GM18907 (cell line): Measurements from ENCODE around the gene TLCD1.

ENCODE experiments used
- ATAC-seq: cut with Tn5 transposase; IDR thresholded peaks from one replicate; pipeline ENCODE4 v1.9.1; 2021; ENCODE audit warnings: mild to moderate bottlenecking, moderate library complexity; ENCODE audit not compliant: unreplicated experiment

Gene TLCD1, protein sequence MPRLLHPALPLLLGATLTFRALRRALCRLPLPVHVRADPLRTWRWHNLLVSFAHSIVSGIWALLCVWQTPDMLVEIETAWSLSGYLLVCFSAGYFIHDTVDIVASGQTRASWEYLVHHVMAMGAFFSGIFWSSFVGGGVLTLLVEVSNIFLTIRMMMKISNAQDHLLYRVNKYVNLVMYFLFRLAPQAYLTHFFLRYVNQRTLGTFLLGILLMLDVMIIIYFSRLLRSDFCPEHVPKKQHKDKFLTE

DNA sequence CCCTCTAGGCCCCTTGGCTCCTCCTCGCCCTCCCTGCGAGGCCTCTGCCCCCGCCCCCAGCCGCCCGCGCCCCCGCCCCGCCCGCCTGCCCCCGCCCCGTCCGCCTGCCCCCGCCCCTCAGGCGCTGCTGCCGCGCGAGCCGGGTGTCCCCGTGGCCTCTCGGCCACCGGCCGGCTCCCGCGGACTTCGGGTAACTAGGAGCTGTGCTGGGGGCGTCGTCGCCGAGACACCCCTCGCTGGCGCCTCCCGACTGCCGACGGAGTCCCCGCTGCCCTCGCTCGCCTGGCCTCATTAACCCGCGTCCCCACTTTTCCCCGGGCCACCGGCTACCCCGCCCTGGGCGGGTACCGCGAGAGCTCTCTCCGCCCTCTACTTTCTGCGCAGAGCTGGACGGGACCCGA is at the start of gene TLCD1:
Gene TLCD1, minus strand, starts transcription at position 8 of the 401 bp plus-strand sequence. CDS start 136 bp downstream, outside the sequence.
- ATAC-seq: peak; percentile 6

DNA sequence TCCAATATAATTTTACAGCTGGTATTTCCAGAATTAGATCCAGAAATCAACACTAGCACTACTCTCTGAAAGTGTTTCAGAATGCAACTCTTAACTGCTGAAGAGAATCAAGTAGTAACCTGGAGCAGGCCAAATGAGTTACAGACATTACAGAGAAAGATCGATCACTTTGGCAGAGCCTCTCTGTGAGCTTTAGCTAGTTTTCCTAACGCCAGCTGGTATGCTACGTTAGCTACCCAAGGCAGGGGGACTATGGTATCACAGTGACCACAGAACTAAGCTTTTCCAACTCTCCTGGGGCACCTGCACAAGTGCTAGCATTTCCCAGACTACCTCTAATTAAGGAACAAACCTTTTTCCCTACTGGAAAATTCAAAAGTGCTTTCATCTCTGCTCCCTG is 48.2 kb upstream of the TLCD1 start:
- no peak for ATAC-seq

DNA sequence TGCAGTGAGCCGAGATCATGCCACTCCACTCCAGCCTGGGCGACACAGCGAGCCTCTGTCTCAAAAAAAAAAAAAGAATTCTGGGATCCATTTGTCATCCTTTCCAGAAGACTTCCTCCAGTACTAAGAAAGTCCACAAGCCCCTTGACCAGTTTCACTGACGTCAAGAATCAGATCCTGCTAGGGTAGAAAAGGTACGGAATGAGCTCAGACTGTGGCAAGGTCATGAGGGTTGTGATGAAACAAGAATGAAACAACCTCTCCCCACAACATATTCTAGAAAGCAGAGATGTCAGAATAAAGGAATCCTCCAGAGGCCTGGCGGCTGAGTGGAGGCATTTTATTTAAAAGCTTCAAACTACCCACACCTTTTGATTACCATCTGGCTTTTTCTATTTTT is 47.7 kb upstream of the TLCD1 start:
- ATAC-seq: no peak

DNA sequence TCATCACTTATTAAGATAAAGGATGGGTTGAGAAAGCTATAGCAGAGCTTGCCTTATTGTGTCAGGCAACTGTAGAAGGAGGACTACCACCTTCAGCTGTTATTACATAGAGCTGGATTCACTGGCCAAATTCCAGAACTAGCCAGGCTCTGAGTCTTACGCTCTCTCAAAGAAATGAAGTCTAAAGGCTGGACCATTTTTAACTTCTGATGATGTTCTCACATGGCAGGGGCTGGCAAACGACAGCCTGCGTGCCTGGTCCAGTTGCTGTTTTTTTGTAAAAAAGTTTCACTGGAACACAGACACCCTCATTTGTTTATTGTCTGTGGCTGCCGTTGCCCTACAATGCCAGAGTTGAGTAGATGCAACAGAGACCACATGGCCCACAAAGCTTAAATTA is 39.0 kb upstream of the TLCD1 start:
- no peak for ATAC-seq

DNA sequence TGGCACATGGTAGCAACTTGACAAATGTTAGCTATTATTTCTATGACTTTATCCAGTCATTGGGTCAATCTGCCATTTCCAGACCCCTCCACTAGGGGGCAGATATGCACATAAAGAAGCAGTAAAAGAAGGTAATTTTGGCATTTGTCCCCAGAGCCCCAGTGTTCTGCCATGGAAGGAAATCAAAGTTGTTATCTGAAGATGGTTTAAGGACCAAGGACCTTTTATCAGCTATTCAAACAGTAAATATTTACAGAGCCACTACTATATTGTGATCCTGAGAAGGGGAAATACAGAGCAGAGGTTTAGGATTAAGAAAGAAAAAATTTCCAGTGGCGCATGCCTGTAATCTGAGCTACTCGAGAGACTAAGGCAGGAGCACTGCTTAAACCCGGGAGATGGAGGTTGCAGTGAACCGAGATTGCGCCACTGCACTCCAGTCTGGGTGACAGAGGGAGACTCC is 37.8 kb upstream of the TLCD1 start:
- peak; percentile 43 for ATAC-seq

DNA sequence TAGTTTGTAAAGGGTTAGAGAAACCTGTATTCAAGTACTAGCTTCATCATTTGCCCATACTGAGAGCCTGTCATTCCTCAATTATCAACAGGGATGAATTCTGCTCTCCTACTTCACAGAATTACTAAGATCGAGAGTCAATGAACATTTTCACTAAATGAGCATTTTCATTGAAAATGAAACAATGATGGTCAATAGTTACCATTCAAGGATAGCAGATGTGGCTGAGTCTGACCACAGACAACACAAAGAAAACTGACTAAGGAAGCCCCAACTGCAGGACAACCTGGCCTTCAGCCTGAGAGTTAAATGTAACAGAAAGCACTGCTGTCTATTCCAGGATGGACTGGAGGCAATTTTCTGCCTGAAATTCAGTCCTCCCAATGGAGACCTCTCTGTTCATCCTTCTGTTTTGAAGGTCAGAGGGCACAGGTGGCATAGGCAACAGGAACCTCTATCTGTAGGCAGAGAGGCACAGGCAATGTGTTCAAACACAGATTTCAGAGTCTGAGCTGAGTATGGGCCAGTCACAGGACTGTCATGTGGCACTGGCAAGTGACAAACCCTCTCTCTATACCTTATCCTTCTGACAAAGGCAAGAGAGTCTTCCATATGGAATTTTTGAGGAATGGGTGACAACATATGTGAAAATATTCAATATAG is 37.2 kb upstream of the TLCD1 start:
- ATAC-seq: peak; percentile 54

DNA sequence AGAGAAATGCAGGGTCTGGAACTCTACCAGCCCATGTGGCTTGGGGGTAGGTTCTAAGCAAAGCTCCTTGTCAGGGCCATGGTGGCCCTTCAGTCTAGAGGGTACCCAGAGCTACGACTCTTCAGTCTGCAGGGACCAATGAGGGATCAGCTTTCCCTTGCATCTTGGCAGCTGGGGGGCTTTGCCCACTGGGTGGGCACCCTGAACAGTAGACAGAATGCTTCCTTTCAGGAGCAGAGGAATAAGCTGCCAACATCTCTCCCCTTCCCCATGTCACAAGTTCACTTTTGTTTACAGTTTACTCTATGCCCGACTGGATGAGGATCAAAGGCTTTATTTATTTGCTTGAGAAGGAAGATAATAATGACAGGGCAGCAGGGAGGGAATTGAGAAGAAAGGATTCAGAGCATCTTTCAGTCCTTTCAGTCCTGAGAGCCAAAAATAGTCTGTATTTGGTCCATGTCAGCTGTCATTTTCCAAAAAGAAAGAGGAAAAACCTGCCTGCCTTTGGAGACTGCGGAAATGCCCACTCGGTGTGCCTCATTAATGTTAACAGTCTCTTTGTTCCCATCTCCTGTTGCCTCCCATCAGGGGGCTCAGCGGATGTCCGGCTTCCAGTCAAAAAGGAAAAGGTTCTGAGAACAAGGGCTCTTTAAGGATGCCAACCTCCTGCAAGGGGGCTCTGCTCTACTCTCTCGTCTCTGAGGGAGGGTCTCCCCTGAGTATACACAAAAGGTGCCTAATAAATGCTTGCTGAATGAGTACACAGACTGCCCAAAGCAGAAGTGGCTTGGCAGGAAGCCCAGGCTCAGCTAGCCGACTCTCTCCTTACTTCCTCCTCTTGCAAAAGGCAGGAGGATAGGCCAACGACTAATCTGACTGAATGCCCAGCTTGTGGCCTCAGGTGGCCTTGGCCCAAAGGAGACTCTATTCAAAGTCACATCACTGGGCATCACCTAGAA is 34.8 kb upstream of the TLCD1 start:
- ATAC-seq: no peak

DNA sequence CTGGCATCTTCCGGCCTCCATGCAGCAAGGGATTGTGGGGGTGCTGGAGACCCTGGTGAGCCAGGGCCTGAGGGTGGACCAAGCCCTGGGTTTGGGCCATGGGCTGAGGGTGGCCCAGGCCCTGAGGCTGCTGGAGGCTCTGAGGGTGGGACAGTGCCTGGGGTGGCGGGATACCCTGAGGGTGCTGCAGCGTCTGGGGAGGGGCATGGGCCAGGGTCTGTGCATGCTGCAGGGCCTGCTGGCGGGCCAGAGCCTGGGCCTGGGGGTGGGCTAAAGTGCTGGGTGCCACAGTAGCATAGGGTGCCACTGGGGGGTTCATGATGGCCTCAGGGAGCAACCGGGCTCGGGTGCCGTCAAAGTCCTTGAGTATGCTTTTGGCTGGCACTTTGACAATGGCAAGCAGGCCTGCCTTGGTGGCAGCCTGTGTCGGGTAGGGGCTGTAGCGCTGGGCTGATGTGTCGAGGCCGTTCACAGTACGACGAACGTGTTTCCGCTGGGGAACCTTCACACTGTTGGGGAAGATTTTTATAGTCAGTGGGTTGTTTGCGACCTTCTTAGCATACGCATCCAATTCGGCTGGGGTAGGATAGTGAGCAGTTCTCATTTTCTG is 33.3 kb upstream of the TLCD1 start:
- ATAC-seq: no peak

DNA sequence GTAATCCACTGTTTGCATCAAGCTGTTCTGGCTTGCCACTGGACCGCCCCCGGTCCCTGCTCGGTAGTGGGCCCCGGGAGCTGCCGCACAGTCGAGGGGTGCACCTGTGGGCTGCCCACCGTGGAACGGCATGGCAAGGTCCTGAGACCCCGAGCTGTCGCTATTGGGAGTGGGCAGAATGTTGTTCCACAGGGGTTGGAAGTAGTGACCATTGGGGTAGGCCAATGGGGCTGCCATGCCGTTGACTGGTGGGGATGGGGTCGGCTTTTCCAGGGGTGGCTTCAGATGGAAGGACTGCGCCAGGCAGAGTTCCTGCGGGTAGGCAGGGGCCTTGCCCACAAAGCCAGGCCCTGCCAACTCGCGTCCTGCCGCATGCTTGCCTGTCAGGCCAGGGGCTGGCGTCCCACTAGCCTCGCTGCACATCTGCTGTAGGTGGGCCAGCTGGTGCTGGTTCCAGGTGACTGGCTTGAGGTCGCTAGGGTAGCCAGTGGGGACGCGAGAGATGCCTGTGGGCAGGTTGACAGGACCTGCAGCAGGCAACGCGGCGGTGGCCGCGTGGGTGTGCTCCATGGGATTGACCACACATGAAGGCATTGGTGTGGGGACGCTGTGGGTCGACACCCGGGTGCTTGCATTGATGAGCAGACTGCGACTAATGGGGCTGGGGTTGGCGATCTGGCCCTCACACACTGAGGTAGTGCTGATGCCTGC is 32.5 kb upstream of the TLCD1 start:
- ATAC-seq: no peak

DNA sequence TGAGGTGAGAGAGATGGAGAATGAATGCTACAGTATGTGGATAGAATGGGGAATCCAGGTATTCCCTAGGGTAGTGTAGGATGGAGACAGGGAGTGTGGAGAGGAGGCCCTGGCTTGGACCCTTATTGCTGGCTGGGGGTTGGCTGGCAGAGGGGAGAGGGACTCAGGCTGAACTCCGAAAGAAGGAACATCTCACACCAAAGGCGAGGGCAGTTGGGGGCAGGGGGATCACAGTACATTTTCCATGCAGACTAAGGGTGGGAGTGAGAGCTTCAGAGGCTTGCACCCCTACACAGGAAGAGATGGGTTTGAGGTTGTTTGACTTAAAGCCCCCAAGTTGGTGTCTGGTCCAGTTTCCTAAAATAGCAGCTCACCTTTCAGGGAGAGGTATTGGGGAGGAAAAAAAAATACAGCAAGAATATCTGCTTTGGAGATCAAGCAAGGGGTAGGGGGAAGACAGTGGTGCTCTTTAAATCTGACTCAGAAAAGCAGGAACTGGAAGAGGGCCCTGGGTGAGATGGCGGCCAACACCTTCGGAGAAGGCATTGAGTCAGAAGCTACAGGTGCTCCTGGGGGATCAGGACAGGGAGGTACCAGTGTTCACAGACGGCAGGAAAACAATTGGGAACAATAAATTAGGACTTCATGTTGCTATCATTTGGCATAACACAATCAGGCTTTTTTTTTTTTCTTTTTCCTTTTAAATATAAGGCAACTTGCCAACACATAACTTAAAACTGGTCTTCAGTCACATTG is 30.2 kb upstream of the TLCD1 start:
- ATAC-seq: no peak

DNA sequence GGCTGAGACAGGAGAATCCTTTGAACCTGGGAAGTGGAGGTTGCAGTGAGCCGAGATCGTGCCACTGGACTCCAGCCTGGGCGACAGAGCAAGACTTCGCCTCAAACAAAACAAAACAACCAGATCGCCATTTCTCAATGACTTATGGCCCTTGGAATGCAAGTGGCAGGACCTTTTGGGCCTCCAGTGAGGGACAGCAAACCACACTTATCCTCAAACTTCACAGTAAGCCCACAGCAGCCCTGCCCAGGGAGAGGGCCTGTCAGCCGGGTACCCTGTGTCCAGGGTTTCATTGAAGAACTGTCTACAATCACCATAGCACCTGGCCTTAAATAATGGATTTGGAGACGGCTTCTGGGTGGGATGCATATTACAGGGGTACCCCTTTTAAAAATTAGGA is 29.5 kb upstream of the TLCD1 start:
- no peak for ATAC-seq

DNA sequence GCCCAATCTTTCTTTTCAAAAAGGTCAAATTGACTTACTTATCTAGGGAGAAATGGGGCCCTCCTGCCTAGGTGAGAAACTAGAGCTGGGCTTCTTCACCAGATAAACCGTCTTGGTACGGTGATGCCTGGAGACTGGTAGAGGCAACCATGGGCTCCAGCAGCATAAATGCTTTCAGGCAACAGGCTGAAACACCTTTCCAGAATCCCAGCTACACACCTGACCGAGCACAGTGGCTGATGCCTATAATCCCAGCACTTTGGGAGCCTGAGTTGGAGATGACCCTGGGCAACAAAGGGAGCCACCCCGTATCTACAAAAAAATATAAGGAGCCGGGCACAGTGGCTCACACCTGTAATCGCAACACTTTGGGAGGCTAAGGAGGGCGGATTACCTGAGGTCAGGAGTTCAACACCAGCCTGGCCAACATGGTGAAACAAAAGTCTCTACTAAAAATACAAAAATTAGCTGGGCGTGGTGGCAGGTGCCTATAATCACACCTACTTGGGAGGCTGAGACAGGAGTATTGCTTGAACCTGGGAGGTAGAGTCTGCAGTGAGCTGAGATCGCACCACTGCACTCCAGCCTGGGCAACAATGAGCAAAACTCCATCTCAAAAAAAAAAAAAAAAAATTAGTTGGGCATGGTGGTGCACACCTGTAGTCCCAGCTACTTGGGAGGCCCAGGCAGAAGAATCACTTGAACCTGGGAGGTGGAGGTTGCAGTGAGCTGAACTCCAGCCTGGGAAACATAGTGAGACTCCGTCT is 25.8 kb upstream of the TLCD1 start:
- ATAC-seq: no peak

DNA sequence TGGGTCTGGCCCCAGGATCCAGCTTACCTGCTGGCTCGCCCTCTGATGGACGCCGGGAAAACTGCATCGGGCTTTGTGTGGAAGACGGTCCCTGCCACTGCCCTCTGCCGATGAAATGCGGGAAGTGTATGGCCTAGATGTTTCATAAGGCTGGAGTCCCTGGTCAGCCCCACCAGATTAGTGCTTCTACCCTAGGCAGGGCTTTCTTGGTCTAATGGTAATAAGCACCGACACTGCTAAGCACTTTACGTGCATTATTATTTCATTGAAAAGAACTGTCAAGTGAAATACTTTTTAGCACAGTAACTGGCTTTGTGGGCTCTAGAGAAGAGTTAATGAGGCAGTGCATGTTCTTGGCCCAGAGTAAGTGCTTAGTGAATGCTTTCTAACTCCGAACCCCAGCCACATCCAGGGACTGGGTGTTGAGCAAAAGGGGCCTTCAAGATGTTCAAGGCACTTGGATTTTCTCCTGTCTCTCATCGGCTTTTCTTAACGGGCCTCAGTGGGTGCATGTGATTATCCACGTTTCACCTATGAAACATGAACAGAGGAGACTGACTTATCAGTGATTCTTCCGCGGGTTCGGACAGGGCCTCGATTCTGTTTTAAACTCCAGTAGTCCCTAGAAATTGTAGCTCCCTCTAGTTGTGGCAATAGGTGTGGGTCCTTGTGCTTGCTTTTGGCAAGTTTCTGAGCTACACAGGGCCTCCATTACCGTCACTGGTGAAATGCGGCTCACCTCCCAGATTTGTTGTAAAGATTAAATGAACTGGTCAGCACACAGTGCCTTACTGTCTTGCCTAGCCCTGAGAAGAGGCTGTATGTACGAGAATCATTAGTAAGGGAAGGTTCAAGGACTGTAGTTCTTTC is 24.4 kb upstream of the TLCD1 start:
- ATAC-seq: peak; percentile 67

DNA sequence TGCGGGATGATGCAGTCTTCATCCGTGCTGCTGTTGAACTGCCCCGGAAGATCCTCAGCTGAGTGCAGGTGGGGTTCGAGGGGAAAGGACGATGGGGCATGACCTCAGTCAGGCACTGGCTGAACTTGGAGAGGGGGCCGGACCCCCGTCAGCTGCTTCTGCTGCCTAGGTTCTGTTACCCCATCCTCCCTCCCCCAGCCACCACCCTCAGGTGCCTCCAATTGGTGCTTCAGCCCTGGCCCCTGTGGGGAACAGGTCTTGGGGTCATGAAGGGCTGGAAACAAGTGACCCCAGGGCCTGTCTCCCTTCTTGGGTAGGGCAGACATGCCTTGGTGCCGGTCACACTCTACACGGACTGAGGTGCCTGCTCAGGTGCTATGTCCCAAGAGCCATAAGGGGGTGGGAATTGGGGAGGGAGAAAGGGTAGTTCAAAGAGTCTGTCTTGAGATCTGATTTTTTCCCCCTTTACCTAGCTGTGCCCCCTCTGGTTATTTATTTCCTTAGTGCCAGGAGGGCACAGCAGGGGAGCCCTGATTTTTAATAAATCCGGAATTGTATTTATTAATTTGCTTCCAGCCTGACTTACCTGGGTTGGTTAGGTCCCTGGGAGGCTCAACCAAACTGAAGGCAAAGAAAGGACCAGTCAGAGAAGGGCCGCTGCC is 23.6 kb upstream of the TLCD1 start:
- ATAC-seq: no peak

DNA sequence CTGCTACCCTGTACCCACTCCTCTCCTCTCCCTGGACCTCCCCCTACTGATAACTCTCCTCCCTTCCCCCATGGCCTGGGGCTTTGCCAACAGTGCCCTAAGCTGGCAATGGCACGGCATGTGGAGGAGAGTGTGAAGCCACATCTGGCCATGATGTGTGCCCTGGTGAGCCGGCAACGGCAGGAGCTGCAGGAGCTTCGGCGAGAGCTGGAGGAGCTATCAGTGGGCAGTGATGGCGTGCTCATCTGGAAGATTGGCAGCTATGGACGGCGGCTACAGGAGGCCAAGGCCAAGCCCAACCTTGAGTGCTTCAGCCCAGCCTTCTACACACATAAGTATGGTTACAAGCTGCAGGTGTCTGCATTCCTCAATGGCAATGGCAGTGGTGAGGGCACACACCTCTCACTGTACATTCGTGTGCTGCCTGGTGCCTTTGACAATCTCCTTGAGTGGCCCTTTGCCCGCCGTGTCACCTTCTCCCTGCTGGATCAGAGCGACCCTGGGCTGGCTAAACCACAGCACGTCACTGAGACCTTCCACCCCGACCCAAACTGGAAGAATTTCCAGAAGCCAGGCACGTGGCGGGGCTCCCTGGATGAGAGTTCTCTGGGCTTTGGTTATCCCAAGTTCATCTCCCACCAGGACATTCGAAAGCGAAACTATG is 23.0 kb upstream of the TLCD1 start:
- no peak for ATAC-seq

DNA sequence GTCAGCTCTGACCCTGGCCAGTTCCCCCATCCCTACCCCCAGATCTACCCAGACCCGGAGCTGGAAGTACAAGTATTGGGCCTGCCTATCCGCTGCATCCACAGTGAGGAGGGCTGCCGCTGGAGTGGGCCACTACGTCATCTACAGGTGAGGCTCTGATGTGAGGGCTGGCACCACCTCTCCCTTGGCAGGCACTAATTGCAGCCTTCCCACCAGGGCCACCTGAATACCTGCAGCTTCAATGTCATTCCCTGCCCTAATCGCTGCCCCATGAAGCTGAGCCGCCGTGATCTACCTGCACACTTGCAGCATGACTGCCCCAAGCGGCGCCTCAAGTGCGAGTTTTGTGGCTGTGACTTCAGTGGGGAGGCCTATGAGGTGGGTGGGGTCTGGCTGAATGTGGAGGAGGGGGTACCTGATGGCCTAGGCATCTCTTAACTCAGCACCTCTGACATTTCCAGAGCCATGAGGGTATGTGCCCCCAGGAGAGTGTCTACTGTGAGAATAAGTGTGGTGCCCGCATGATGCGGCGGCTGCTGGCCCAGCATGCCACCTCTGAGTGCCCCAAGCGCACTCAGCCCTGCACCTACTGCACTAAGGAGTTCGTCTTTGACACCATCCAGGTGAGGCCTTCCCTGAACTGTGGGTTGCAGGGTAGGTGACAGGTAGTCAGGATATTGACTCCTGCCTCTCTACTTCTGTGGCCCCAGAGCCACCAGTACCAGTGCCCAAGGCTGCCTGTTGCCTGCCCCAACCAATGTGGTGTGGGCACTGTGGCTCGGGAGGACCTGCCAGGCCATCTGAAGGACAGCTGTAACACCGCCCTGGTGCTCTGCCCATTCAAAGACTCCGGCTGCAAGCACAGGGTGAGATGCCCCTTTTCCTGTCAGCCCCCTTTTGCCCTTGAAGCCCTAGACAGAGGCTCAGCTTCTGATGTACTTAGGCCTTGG is 22.0 kb upstream of the TLCD1 start:
- ATAC-seq: no peak
